ENCODE data around the gene RNLS. TPM values are rescaled to one million over a fixed set of nuclear protein-coding genes. Genes with fewer than 3 reads are reported as not detected.
"Not testable (repeated sequence)": the region's sequence is repeated elsewhere in the genome, so short reads cannot be mapped to it uniquely, and the experiment has no call there.

RNLS gene
- total RNA-seq, 1 donor from 2014 or later, result 2.2 TPM

GRCh38 chr10:88392222-88392621, 190.9 kb downstream of the RNLS start:
- no peak for DNase-seq (ENCODE audit: low read depth, low spot score)

GRCh38 chr10:88390041-88390440, 193.1 kb downstream of the RNLS start:
- no peak for DNase-seq (ENCODE audit: low read depth, low spot score)

DNA sequence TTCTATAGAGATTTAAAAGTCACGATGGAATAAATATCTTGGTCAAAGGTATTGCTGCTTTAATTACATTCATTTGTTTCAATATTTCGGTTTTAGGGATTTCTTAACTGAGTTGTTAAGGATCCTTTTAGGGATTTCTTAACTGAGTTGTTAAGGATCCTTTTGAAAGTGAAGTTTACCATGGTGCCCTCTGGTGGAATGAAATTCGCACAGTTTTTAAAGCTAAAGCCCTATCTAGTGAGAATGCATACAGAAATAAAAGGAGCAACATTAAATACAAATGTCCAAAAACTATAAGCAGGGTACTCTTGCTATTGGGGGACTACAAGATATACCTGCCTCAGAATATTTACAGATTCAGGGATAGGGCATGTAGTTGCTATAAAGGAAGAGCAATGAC, 193.7 kb downstream of the RNLS start:
- DNase-seq (ENCODE audit: low read depth, low spot score), result peak; percentile 19

DNA sequence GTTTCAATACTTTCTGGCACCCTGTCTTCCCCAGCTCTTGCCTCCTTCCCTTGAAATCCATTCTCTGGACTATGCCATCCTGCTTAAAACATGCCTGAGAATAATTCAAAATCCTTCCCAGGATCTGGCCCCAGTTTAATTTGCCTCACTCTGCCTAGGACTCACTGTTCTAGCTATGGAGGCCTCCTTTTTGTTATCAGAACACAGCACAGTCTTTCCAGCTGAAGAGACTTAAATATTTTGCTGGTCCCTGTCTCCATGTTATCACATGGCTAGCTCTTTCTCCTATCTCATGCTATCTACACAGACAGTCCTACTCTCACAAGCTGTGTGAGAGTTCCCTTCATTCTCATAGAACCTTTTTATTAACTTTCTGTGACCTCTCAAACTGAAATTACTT, 194.8 kb downstream of the RNLS start:
- no peak for DNase-seq (ENCODE audit: low read depth, low spot score)

DNA sequence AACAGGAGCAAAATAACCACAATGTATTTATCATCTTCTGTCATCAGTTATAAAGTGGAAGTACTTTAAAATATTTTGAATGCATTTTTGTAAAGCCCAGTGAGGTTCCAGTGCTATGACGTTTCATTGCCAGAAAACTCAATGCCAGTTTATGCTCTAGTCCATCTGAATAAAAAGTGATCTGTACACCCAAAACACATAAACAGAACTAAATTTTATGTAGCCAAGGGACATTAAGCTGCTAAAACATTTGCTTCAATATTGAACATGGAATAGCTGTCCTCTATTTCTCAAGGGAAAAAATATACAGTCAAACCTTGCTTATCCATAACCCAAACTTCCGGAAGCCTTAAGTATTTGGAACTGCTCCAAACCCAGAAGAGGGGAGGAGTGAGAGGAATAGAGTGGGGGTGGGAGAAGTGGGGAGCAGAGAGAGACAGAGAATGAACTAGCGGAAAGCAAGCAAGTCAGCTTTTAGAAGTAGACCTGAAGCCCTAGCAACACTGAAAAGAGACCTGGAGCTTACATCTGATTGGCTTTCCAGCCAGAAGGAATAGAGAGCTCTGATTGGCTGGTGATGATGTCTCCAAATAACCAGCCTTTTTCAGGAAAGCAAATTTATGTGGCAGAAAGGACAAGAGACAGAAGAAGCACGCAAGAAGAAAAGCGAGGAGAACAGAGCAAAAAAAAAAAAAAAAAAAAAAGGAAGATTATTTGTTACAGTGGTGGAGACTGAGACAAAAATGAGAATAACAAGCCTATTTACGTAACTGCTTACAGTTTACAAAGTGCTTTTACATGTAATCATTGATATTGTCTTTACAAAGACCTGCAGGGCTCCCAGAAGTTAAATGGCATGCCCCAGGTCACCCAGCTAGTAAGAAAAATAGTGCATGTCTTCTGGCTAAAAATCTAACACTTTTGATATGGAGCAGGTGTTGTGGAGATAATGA, 196.0 kb downstream of the RNLS start:
- DNase-seq (ENCODE audit: low read depth, low spot score), result peak; percentile 74

DNA sequence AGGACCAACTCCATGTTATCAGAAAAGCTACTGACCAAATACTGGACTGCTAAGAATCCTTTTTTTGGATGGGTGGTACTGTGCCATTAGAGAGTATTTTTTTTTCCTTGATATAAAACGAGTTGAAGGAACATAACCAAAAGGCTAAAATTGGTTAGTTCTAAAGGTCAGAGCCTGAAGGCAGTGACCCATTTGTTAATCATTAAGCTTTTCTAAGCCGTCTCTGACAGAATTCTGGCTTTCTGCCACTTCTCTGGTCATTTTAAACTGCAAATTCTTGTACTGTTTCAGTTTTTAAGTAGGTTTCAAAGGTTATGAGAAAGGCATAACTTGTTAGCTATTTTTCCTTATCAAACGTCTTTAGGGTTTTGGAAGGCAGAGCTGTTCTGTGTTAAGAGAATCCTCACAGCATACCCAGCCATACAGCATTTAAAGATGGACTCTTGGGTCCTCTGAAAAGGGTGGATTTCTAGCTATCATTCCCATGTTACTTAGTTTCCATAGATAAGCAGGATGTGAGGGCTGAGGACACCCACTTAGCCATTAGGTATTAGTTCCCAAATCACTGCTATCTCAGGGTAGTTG, 196.8 kb downstream of the RNLS start:
- no peak for DNase-seq (ENCODE audit: low read depth, low spot score)

DNA sequence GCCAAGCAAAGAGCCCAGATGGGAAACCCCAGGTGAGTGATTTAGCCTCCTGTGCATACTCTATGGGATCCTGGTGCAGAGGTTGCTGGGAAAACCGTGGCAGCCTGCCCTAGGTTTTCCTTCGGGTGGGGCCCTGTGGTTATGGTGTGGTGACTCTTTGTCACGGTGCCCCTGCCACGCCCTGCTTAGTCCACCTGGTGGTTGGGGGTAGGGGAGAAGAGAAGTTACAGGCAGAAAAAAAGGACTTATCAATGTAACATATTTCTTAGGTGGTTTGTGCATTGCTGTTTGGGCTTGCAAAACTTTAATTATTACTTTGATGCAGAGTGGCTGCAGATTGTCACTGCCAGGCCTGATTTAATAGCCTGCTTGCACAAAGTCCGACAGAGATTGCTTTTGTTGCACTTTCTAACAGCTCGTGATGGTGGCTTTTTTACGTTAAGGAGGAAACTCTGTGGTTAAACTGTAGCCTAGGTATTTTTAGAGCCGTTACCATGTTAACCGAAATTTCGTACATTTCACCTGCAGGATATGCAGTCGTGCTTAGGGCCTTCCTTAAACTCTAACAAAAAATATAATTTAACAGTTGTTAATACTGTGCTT, 197.4 kb downstream of the RNLS start:
- no peak for DNase-seq (ENCODE audit: low read depth, low spot score)

DNA sequence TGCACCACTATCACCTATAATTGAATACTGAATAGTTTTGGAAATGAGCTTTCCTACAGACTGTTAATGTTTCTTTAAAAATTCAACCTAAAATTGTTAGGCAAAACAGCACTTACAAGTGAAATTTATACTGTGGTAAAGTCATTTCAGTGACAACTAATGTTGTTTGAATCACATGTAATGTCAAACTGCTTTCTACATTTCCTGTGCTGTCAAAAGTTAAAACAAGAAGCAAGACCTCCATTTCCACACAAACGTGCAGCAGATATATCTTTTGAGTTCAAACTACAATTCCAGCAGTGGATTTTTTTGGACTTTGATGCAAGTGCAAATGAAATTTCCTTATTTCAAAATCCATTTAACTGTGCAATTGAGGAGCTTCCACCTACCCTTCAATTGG, 199.8 kb downstream of the RNLS start:
- DNase-seq (ENCODE audit: low read depth, low spot score), result no peak

DNA sequence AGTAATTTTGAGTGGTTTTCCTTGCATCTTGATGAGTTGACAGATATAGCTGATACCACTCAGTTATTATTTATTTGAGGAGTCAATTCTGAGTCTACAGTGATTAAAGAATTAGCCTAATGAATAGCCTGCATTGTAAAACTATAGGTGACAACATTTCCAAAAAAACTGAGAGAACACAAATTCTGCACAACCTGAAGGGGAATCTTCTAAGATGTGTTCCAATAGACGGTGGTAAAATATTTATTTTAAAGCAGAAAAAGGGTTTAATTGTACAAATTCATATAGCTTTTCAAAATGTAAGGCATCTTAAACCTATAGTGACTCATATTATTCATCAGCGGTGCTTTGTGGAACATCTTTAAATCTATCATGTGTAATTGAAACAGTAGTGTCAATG, 200.4 kb downstream of the RNLS start:
- no peak for DNase-seq (ENCODE audit: low read depth, low spot score)

- no peak for DNase-seq (ENCODE audit: low read depth, low spot score)
Observed at GRCh38 chr10:88379575-88379974, 203.5 kb downstream of the RNLS start.

GRCh38 chr10:88377510-88377909, 205.6 kb downstream of the RNLS start:
- no peak for DNase-seq (ENCODE audit: low read depth, low spot score)

- DNase-seq (ENCODE audit: low read depth, low spot score), result no peak
Observed at GRCh38 chr10:88374392-88375175, 208.5 kb downstream of the RNLS start.

- no peak for DNase-seq (ENCODE audit: low read depth, low spot score)
Observed at GRCh38 chr10:88372881-88373592, 210.1 kb downstream of the RNLS start.

DNA sequence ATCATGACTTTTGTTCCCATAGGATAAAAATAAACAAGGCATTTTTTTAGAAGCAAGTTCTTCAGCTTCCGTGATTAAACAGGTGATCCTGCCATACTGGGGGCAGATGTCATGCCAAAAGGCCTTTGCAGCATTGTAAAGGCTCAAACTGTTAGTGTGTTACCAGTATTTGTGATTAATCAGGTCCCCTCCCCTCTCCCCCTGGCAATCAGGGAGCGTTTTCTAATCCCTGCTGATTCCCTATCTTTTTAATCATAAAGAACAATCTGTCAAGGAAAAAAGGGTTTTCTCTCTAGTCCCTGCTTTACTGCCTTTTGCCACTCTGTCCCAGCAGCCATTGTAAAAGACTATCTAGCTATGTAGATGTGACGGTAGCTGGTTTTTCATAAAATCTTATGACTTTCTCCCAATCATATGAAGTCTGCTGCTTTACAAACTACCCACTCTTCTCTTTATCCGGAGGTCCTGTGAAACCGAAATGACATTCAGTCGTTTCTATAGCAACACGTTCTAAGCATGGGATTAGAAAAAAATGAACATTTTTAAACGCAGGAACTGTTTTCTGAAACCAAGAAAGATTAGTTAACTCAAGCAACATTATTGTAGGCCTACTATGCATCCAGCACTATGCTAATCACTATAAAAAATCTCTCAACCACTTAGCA, 210.9 kb downstream of the RNLS start:
- no peak for DNase-seq (ENCODE audit: low read depth, low spot score)

DNA sequence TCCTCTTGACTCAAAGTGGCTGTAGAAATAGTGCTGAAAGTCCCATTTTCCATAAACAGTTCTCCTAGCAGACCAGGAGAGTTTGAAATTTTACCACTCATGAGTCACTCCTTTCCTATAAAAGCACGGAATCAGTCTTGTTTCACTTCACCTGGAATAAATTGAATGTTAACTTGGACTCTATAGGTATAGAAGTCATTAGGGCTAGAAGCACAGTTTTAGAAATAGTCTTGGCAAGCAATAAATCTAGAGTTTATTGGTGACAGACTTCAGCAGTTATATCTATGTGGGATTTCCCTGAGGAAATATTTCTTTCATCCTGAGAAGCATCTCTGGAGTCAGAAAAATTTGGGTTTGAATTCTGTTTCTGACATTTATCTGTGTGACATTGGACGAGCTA, 212.4 kb downstream of the RNLS start:
- no peak for DNase-seq (ENCODE audit: low read depth, low spot score)

DNA sequence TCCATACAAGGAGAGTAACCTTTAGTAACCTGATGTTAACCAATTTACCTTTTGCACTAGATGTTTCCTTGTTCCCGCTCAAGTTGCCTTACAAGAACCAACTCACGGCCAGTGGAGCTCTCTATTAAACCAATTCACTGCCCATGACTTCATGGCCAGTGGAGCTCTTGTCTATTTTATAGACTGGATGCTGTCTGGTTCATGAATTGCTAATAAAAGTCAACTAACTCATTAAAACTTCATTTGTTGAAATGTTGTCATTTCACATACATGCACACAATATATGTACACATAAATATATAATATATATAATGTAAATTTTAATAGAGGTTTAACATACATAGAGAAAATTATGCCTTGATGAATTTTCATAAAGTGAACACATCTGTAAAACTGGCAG, 216.3 kb downstream of the RNLS start:
- DNase-seq (ENCODE audit: low read depth, low spot score), result no peak

DNA sequence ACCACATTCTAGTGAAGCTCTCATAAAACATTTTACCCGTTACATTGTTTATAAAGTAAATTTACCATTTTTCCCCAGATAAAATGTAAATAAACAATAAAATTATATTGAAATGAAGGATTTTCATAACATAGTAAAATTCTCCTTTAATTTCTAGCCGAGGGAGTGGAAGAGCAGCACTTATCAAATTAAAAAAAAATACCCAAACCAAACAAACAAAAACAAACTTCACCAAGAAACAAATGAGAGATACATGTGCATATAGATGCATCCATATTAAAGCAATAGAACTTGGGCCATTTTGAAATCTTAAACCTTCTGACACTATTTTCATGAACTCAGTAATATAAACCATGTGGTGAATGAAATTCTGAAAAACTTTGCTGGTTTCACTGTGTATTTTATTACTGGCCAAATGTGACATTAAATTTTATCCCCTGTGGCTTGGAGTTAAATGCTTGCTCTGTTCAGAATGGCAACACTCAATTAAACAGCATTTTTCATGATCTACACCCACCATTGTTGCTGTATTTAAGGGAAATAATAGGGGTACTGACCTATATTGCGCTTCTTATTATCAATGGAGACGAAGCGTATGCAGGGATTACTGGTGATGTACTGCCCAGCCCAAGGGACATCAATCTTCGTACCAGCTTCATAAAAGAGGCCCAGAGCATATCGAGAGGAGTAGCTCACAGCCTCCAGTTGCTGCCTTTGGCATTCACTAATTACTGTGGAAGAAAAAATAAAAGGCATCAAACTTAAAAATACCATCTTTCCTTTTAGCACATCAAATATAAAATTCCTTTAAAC, 220.9 kb downstream of the RNLS start:
- no peak for DNase-seq (ENCODE audit: low read depth, low spot score)

DNA sequence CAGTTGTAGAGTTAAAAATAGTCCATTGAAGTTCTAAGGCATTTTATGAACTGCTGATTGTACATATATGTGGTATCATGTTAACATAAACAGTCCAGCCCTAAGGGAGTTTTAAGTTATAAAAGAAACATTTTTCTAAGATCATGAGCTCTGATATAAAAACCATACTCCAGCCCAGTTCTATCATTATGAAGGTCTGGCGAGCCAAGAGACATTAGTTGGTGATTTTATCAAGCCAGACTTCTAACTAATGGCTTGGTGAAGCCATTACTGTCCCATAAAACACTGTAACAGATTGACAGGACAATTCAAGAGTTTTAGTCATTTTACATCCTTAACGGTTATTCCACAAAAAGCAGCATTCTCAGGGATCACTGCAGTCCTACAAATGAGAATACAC, 221.6 kb downstream of the RNLS start:
- no peak for DNase-seq (ENCODE audit: low read depth, low spot score)

DNA sequence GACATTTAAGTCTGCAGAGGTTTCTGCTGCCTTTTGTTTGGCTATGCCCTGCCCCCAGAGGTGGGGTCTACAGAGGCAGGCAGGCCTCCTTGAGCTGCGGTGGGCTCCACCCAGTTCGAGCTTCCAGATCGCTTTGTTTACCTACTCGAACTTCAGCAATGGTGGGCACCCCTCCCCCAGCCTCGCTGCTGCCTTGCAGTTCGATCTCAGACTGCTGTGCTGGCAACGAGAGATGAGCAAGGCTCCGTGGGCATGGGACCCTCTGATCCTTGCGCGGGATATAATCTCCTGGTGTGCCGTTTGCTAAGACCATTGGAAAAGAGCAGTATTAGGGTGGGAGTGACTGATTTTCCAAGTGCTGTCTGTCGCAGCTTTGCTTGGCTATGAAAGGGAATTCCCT, 227.4 kb downstream of the RNLS start:
- DNase-seq (ENCODE audit: low read depth, low spot score), result not testable (repeated sequence)
